Uterus (tissue), 4 donors: Measurements from ENCODE around the gene HMCN1. TPM values are rescaled to one million over a fixed set of nuclear protein-coding genes. Genes with fewer than 3 reads are reported as not detected.

Source experiments
- DNase-seq, 2 donors: peaks; one replicate each; pipeline ENCODE4 v3.0.0-alpha.2; 2019 to 2020
- H3K27ac ChIP-seq, 2 donors: fragments of 200-600 bp; sonication (generic); 1 replicate in 1 of 2; 2 replicates in 1 of 2; pipeline ENCODE4 v1.5.1; 2016 to 2018
- H3K27me3 ChIP-seq, 2 donors: fragments of 200-600 bp; sonication (generic); one replicate each; pipeline ENCODE4 v1.5.1; 2018 to 2019; ENCODE audit warnings: control low read depth in 1 of 2
- H3K36me3 ChIP-seq, 2 donors: fragments of 200-600 bp; sonication (generic); one replicate each; pipeline ENCODE4 v1.5.1; 2019; ENCODE audit warnings: control low read depth in 1 of 2
- H3K4me1 ChIP-seq, 2 donors: fragments of 200-600 bp; sonication (generic); one replicate each; pipeline ENCODE4 v1.5.1; 2018 to 2019; ENCODE audit warnings: control low read depth in 1 of 2
- H3K4me3 ChIP-seq, 2 donors: fragments of 200-600 bp; sonication (generic); 1 replicate in 1 of 2; 2 replicates in 1 of 2; pipeline ENCODE4 v1.5.1; 2018 to 2019; ENCODE audit warnings: mild to moderate bottlenecking in 1 of 2
- H3K9me3 ChIP-seq, 2 donors: fragments of 200-600 bp; sonication (generic); one replicate each; pipeline ENCODE4 v1.5.1; 2019; ENCODE audit warnings: control low read depth in 1 of 2
- POLR2A ChIP-seq, 2 donors: fragments of 450-650 bp; IDR thresholded peaks; one replicate each; pipeline ENCODE4 v1.6.1; 2016; ENCODE audit warnings: antibody characterized with exemption in 2 of 2, mild to moderate bottlenecking in 1 of 2, moderate library complexity in 1 of 2
- intact Hi-C: fragments of 100-400 bp; cut with DNase I; formaldehyde crosslinking; loops from one replicate; pipeline ENCODE4 v1.15.1; 2023; ENCODE audit warnings: low total_unique reads
- total RNA-seq, 4 donors: library from RNA; depleted of rRNA in 3 of 4; stranded (reverse); fragments of >200 nt in 3 of 4; gene quantifications; one replicate each; pipeline versions ENCODE4 v1.1.0 to v1.2.4, GENCODE V29; 2014 to 2023
- TF ChIP-seq, protein P1 (sequence below), 4 experiments: fragments of 200-600 bp in 2 of 4; fragments of 450-650 bp in 2 of 4; sonication (generic) in 2 of 4; IDR thresholded peaks; one replicate each; pipeline ENCODE4 v1.5.1; 2016 to 2019; ENCODE audit warnings: antibody characterized with exemption in 4 of 4, mild to moderate bottlenecking in 2 of 4, moderate library complexity in 1 of 4
- donor health status: DM: yes; HTN: yes; CAD: no.

Gene HMCN1
- total RNA-seq, 4 donors from 2014 or later = 0.59 to 92.9 (median 5.1) TPM

DNA sequence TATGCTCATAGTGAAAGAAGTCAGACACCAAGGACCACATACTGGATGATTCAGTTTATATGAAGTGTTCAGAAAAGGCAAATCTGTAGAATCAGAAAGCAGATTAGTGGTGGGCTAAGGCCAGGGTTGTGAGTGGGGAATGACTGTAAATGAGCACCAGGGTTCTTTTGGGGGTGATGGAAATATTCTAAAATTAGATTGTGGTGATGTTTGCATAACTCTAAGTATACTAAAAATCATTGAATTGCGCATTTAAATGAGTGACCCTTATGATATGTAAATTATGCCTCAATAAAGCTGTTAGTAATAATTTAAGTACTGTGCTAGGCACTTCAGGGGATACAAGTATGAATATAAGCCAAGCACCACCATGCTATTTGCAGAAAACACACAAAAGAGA, 384.5 kb downstream of the HMCN1 start:
- Histone ChIP-seq H3K4me3 (no peak overlapping the region), H3K9me3 (no peaks in the 10 kb centered on the region), H3K36me3 (no peaks in the 10 kb centered on the region), H3K27ac (no peak overlapping the region), H3K4me1 (no peaks in the 10 kb centered on the region), H3K27me3 (no peaks in the 10 kb centered on the region)
- intact Hi-C loops = no loop called here
- TF ChIP-seq POLR2A (IDR thresholded peaks at IDR 0.05) = no peak
- TF ChIP-seq, protein P1, sequence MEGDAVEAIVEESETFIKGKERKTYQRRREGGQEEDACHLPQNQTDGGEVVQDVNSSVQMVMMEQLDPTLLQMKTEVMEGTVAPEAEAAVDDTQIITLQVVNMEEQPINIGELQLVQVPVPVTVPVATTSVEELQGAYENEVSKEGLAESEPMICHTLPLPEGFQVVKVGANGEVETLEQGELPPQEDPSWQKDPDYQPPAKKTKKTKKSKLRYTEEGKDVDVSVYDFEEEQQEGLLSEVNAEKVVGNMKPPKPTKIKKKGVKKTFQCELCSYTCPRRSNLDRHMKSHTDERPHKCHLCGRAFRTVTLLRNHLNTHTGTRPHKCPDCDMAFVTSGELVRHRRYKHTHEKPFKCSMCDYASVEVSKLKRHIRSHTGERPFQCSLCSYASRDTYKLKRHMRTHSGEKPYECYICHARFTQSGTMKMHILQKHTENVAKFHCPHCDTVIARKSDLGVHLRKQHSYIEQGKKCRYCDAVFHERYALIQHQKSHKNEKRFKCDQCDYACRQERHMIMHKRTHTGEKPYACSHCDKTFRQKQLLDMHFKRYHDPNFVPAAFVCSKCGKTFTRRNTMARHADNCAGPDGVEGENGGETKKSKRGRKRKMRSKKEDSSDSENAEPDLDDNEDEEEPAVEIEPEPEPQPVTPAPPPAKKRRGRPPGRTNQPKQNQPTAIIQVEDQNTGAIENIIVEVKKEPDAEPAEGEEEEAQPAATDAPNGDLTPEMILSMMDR (IDR thresholded peaks at IDR 0.05) = no peak
- DNase-seq = no peak

DNA sequence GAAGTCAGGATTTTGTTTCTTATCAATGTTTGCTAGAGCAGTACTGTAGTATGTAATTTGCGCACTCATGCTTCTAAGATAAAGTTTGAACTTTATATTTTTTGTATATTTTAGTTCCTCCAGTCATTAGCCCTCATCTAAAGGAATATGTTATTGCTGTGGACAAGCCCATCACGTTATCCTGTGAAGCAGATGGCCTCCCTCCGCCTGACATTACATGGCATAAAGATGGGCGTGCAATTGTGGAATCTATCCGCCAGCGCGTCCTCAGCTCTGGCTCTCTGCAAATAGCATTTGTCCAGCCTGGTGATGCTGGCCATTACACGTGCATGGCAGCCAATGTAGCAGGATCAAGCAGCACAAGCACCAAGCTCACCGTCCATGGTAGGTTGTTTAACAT, 388.6 kb downstream of the HMCN1 start:
- no peak overlapping the region for H3K4me3 ChIP-seq
- intact Hi-C loops = no loop called here
- DNase-seq = no peak
- no peaks in the 10 kb centered on the region for H3K27me3 ChIP-seq
- no peaks in the 10 kb centered on the region for H3K4me1 ChIP-seq
- no peaks in the 10 kb centered on the region for H3K9me3 ChIP-seq
- TF ChIP-seq, protein P1 (IDR thresholded peaks at IDR 0.05) = no peak
- TF ChIP-seq POLR2A (IDR thresholded peaks at IDR 0.05) = no peak
- H3K27ac ChIP-seq = no peak overlapping the region
- no peaks in the 10 kb centered on the region for H3K36me3 ChIP-seq

DNA sequence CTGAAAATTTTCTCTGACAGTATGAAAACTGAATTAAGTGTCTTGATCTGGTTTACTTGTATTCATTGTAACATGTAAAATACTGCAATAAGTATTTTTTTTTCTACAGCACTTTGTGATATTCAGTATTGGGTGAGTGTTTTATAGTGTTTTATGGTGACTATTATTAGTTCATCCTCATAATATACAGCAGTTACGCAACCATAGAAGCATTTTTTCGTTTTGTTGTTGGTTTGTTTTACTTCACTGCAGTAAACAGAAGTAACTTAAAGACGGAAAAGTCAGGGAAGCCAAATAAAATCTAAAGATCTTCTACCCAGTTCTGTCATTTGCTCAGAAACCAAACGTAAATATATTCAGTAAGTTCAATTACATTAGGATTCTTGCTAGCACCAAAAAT, 390.8 kb downstream of the HMCN1 start:
- intact Hi-C loops = no loop called here
- Histone ChIP-seq H3K27ac (no peak overlapping the region), H3K9me3 (no peaks in the 10 kb centered on the region), H3K36me3 (no peaks in the 10 kb centered on the region), H3K4me3 (no peak overlapping the region), H3K4me1 (no peaks in the 10 kb centered on the region), H3K27me3 (no peaks in the 10 kb centered on the region)
- TF ChIP-seq POLR2A (IDR thresholded peaks at IDR 0.05) = no peak
- TF ChIP-seq, protein P1 (IDR thresholded peaks at IDR 0.05) = no peak
- no peak for DNase-seq

DNA sequence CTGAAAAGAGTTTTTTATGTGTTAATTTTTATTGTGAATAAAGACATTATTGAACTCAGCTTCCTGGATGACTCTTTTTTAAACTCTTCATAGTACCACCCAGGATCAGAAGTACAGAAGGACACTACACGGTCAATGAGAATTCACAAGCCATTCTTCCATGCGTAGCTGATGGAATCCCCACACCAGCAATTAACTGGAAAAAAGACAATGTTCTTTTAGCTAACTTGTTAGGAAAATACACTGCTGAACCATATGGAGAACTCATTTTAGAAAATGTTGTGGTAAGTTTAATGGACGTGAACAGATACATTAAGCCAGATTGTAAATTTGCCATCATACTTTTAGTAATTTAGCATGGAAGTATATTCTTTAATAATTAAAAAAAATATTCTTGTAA, 391.3 kb downstream of the HMCN1 start:
- H3K4me3 ChIP-seq = no peak overlapping the region
- no peak for DNase-seq
- intact Hi-C loops = no loop called here
- no peaks in the 10 kb centered on the region for H3K27me3 ChIP-seq
- no peak overlapping the region for H3K27ac ChIP-seq
- no peaks in the 10 kb centered on the region for H3K9me3 ChIP-seq
- TF ChIP-seq POLR2A (IDR thresholded peaks at IDR 0.05) = no peak
- TF ChIP-seq, protein P1 (IDR thresholded peaks at IDR 0.05) = no peak
- no peaks in the 10 kb centered on the region for H3K36me3 ChIP-seq
- no peaks in the 10 kb centered on the region for H3K4me1 ChIP-seq

DNA sequence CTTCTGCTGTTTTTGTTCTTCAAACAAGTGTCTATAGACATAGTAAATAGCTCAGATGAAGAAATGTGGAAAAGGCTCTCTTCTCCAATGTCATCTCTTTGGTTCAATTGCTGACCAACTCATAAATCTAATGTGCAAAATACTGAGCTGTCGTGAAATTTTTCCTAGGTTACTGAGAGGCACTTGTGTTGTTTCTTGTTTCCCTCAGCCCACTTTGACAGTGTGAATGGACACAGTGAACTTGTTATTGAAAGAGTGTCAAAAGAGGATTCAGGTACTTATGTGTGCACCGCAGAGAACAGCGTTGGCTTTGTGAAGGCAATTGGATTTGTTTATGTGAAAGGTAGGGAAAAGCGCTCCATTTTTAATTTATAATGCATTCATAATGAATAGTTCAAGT, 395.6 kb downstream of the HMCN1 start:
- Histone ChIP-seq H3K4me1 (no peaks in the 10 kb centered on the region), H3K27me3 (no peaks in the 10 kb centered on the region), H3K4me3 (no peak overlapping the region), H3K9me3 (no peaks in the 10 kb centered on the region), H3K27ac (no peak overlapping the region), H3K36me3 (no peaks in the 10 kb centered on the region)
- DNase-seq = no peak
- TF ChIP-seq, protein P1 (IDR thresholded peaks at IDR 0.05) = no peak
- TF ChIP-seq POLR2A (IDR thresholded peaks at IDR 0.05) = no peak
- intact Hi-C loops = no loop called here
